ENCODE data around the gene HMOX1. TPM values are rescaled to one million over a fixed set of nuclear protein-coding genes. Genes with fewer than 3 reads are reported as not detected.

Gene HMOX1
- total RNA-seq, 2 donors from 2014 or later, result 9.3 to 32.0 TPM

DNA sequence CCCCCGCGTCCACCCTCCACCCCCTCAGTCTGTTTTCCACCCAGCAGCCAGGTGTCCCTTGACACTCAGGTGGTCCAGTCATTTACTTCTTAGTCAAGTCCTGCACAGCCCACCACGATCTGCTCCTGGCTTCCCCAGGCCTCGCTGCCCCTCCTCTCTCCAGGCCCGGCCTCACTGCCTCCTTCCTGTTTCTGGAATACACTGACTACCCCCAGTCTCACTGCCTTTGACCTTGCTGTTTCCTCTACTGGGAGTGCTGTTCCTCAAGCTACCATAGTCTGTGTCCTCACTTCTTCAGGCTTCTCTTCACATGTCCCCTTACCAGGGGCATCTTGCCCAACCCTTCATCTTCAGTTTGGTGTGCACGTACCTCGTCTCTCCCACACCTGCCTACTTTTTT is 26.5 kb downstream of the HMOX1 start:
- 77 to 80% methylated on average over 7 of the region's 7 CpGs for WGBS, 2 donors
- H3K4me1 ChIP-seq, result peaks cover 6% of the 10 kb centered on the region
- H3K9me3 ChIP-seq, result no peaks in the 10 kb centered on the region
- peak in 1 of 4 donors; percentile 27 for DNase-seq
- ATAC-seq, result no peak
- H3K4me3 ChIP-seq, result no peak overlapping the region
- intact Hi-C loops (cut with DNase I), result no loop called here
- no peak for TF ChIP-seq POLR2A (IDR thresholded peaks at IDR 0.05)
- TF ChIP-seq, protein P1, sequence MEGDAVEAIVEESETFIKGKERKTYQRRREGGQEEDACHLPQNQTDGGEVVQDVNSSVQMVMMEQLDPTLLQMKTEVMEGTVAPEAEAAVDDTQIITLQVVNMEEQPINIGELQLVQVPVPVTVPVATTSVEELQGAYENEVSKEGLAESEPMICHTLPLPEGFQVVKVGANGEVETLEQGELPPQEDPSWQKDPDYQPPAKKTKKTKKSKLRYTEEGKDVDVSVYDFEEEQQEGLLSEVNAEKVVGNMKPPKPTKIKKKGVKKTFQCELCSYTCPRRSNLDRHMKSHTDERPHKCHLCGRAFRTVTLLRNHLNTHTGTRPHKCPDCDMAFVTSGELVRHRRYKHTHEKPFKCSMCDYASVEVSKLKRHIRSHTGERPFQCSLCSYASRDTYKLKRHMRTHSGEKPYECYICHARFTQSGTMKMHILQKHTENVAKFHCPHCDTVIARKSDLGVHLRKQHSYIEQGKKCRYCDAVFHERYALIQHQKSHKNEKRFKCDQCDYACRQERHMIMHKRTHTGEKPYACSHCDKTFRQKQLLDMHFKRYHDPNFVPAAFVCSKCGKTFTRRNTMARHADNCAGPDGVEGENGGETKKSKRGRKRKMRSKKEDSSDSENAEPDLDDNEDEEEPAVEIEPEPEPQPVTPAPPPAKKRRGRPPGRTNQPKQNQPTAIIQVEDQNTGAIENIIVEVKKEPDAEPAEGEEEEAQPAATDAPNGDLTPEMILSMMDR (IDR thresholded peaks at IDR 0.05), result no peak
- no peaks in the 10 kb centered on the region for H3K27me3 ChIP-seq
- H3K36me3 ChIP-seq (replicated peaks in 1 of 2; ENCODE audit: insufficient read depth in 1 of 2, low read depth in 2 of 2), result peaks cover 0 to 8% of the 10 kb centered on the region in 2 donors
- no peak overlapping the region for H3K27ac ChIP-seq

DNA sequence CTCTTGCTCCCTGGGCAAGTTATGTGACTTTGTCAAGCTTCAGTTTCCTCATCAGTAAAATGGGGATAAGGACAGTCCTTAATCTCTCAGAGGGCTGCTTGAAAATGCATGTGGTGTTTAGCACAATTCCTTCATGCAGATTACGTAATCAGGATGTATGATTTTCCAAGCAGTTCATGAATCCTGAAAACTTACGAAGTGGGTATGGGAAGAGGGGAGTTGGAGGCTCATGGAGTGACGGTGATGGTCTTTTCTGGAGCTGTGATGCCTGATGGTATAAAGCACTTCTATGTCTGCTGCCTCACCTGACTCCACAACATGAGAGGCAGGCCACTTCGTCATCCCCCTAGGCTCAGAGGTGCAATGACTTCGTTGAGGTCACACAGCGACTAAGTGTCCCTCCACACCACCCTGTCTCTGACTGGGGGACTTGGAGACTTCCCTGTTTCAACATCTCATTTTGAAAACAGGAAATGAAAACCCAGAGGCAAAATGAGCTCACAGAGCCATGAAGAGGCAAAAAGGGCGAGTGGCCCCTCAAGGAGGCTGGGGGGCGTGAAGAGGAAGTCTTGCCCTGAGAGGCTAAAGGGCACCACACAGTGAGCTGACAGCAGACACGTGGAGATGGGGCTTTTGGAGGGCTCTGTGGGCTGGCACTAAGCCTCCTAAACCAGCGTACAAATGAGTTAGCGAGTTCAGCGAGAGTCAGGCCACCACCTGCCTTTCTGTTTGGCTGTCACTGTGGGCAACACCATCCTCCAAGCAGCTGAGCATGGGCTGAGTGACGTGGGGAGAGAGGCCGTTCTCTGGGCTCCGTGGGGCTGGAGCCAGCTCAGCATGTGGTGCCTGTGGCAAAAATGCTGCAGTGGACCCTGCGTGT is 29.1 kb downstream of the HMOX1 start:
- no peak for TF ChIP-seq POLR2A (IDR thresholded peaks at IDR 0.05)
- TF ChIP-seq, protein P1 (IDR thresholded peaks at IDR 0.05), result no peak
- ATAC-seq, result no peak
- Histone ChIP-seq H3K4me1 (no peaks in the 10 kb centered on the region), H3K27me3 (no peaks in the 10 kb centered on the region), H3K4me3 (no peak overlapping the region), H3K36me3 (replicated peaks in 1 of 2; ENCODE audit: insufficient read depth in 1 of 2, low read depth in 2 of 2) (peaks cover 0 to 17% of the 10 kb centered on the region in 2 donors), H3K27ac (peak overlapping the region in 1 of 4 donors; percentile 49), H3K9me3 (no peaks in the 10 kb centered on the region)
- intact Hi-C loops (cut with DNase I), result no loop called here
- peak in 1 of 4 donors; percentile 64 for DNase-seq
- 79 to 91% methylated on average over 15 to 16 of the region's 16 CpGs for WGBS, 2 donors

DNA sequence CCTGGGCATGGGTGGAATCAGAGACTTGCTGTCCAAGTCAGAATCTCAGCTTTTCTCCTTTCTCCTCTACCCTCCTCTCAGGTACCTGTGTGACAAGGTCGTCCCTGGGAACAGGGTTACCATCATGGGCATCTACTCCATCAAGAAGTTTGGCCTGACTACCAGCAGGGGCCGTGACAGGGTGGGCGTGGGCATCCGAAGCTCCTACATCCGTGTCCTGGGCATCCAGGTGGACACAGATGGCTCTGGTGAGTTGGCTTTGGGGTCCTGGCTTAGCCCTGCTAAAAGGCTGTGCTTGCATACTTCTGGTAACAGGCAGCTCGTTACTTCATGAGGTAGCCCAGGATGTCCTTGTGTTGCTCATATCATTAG is 29.8 kb downstream of the HMOX1 start:
- TF ChIP-seq POLR2A (IDR thresholded peaks at IDR 0.05), result no peak
- TF ChIP-seq, protein P1 (IDR thresholded peaks at IDR 0.05), result no peak
- DNase-seq (no peak), ATAC-seq (no peak)
- H3K36me3 ChIP-seq (replicated peaks in 1 of 2; ENCODE audit: insufficient read depth in 1 of 2, low read depth in 2 of 2), result peaks cover 0 to 17% of the 10 kb centered on the region in 2 donors
- WGBS, 2 donors, result 83 to 90% methylated on average over 5 to 6 of the region's 6 CpGs
- H3K27me3 ChIP-seq, result no peaks in the 10 kb centered on the region
- intact Hi-C loops (cut with DNase I), result no loop called here
- H3K4me3 ChIP-seq, result no peak overlapping the region
- no peaks in the 10 kb centered on the region for H3K4me1 ChIP-seq
- peak overlapping the region in 1 of 4 donors; percentile 4 for H3K27ac ChIP-seq
- no peaks in the 10 kb centered on the region for H3K9me3 ChIP-seq

DNA sequence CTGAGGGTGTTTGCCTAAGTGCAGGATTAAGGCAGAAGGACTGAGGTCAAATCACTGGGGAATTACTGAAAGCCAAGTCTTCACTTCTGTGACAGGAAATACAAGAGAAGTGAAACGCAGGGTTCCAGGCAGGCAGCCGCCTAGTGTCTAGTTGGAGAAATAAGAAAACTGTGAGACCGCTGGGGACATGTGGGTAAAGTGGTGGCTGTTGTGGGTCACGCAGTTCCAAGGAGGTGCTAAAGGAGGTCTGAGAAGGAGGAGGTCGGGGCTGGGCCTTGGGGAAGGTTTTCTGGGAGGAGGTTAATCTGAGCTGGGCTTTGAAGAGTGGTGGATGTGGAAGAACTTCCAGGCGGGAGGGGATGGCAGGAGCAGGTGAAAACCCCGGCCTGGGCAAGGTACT is 30.2 kb downstream of the HMOX1 start:
- Histone ChIP-seq H3K27ac (peak overlapping the region in 1 of 4 donors; percentile 4), H3K27me3 (no peaks in the 10 kb centered on the region), H3K9me3 (no peaks in the 10 kb centered on the region), H3K36me3 (replicated peaks in 1 of 2; ENCODE audit: insufficient read depth in 1 of 2, low read depth in 2 of 2) (peaks cover 0 to 19% of the 10 kb centered on the region in 2 donors), H3K4me1 (no peaks in the 10 kb centered on the region), H3K4me3 (no peak overlapping the region)
- ATAC-seq (no peak), DNase-seq (peak in 1 of 4 donors; percentile 28)
- 61 to 84% methylated on average over 7 of the region's 7 CpGs for WGBS, 2 donors
- no peak for TF ChIP-seq POLR2A (IDR thresholded peaks at IDR 0.05)
- TF ChIP-seq, protein P1 (IDR thresholded peaks at IDR 0.05), result peak in 1 of 7 experiments; percentile 24
- intact Hi-C loops (cut with DNase I), result no loop called here
